ENCODE results near the gene BRF1. TPM values are rescaled to one million over a fixed set of nuclear protein-coding genes. Genes with fewer than 3 reads are reported as not detected.

Gene BRF1
- total RNA-seq, 1 donor from 2014 or later = 46.6 TPM

GRCh38 chr14:105220699-105221597 is 79.9 kb downstream of the BRF1 start:
- peaks cover 25% of the 10 kb centered on the region for H3K36me3 Mint-ChIP-seq (ENCODE audit: low read depth)
- DNase-seq = no peak
- H3K4me3 Mint-ChIP-seq = no peak overlapping the region
- H3K4me1 Mint-ChIP-seq = no peaks in the 10 kb centered on the region
- no peaks in the 10 kb centered on the region for H3K27me3 Mint-ChIP-seq
- intact Hi-C loops (cut with micrococcal nuclease) = no loop called here
- H3K27ac Mint-ChIP-seq = no peak overlapping the region
- H3K9me3 Mint-ChIP-seq = no peaks in the 10 kb centered on the region

GRCh38 chr14:105219753-105220152 is 81.0 kb downstream of the BRF1 start:
- intact Hi-C loops (cut with micrococcal nuclease) = no loop called here
- DNase-seq = no peak
- H3K9me3 Mint-ChIP-seq = no peaks in the 10 kb centered on the region
- H3K4me1 Mint-ChIP-seq = no peaks in the 10 kb centered on the region
- H3K27ac Mint-ChIP-seq = no peak overlapping the region
- no peaks in the 10 kb centered on the region for H3K27me3 Mint-ChIP-seq
- H3K4me3 Mint-ChIP-seq = no peak overlapping the region
- peaks cover 31% of the 10 kb centered on the region for H3K36me3 Mint-ChIP-seq (ENCODE audit: low read depth)

DNA sequence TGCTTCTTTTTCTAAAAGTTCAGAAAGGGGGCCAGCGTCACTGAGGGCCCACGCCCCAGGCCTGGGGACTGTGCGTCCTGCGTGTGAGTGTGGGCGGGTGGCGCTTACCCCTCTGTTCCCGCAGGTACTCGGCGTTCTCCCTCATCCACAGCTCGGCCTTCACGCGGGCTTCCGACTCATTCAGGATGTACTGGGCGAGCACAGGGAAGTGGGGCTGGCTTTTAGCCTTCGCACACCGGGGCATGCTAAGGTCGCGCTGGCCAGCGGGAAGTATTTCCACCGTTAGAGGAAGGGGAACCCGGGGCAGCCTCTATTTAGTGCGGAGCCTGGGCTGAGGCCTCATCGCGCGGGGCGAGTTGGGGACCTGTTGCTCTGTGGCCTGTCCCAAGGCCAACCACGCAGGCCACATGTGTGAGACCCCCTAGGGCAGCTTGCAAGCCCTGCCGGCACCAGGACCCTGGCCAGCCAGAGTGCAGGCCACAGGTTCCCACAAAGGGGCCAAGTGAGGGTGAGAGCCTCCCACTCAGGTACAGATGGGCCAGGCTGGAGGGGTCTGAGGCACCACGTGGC is 81.7 kb downstream of the BRF1 start:
- H3K4me3 Mint-ChIP-seq = no peak overlapping the region
- no peak overlapping the region for H3K27ac Mint-ChIP-seq
- H3K4me1 Mint-ChIP-seq = no peaks in the 10 kb centered on the region
- peaks cover 31% of the 10 kb centered on the region for H3K36me3 Mint-ChIP-seq (ENCODE audit: low read depth)
- no peaks in the 10 kb centered on the region for H3K9me3 Mint-ChIP-seq
- intact Hi-C loops (cut with micrococcal nuclease) = no loop called here
- no peaks in the 10 kb centered on the region for H3K27me3 Mint-ChIP-seq
- DNase-seq = no peak

DNA sequence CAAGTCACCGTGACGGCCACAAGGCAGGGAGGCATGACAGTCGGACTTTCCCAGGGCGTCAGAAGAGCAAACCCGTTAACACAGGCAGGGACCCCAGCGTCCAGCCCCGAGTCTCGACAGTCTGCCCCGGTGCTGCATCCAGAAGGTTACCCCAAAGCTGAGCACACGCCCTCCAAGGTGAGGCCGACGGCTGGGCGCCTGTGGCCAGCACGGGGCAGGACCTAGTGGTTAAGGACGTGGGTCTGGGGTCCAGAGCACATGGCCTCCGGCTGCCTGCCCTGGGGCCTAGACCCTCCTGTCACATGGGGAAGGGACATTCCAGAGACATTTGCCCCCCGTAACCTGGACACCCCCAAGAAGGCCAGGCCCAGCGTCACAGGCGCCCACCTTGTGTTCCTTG is 82.2 kb downstream of the BRF1 start:
- no peaks in the 10 kb centered on the region for H3K9me3 Mint-ChIP-seq
- no peak for DNase-seq
- no peak overlapping the region for H3K4me3 Mint-ChIP-seq
- no peaks in the 10 kb centered on the region for H3K27me3 Mint-ChIP-seq
- H3K4me1 Mint-ChIP-seq = no peaks in the 10 kb centered on the region
- H3K27ac Mint-ChIP-seq = no peak overlapping the region
- peaks cover 28% of the 10 kb centered on the region for H3K36me3 Mint-ChIP-seq (ENCODE audit: low read depth)
- intact Hi-C loops (cut with micrococcal nuclease) = no loop called here

GRCh38 chr14:105217774-105218173 is 83.0 kb downstream of the BRF1 start:
- Mint-ChIP-seq H3K4me1 (no peaks in the 10 kb centered on the region), H3K9me3 (no peaks in the 10 kb centered on the region), H3K27ac (no peak overlapping the region), H3K4me3 (no peak overlapping the region), H3K27me3 (no peaks in the 10 kb centered on the region), H3K36me3 (ENCODE audit: low read depth) (peaks cover 23% of the 10 kb centered on the region)
- DNase-seq = no peak
- intact Hi-C loops (cut with micrococcal nuclease) = no loop called here

GRCh38 chr14:105216490-105217247 is 84.1 kb downstream of the BRF1 start:
- Mint-ChIP-seq H3K4me1 (no peaks in the 10 kb centered on the region), H3K9me3 (no peaks in the 10 kb centered on the region), H3K27ac (no peak overlapping the region), H3K27me3 (no peaks in the 10 kb centered on the region), H3K36me3 (ENCODE audit: low read depth) (peaks cover 19% of the 10 kb centered on the region), H3K4me3 (no peak overlapping the region)
- intact Hi-C loops (cut with micrococcal nuclease) = no loop called here
- no peak for DNase-seq

GRCh38 chr14:105215602-105216001 is 85.2 kb downstream of the BRF1 start:
- Mint-ChIP-seq H3K4me3 (no peak overlapping the region), H3K4me1 (no peaks in the 10 kb centered on the region), H3K27ac (no peak overlapping the region), H3K9me3 (no peaks in the 10 kb centered on the region), H3K27me3 (no peaks in the 10 kb centered on the region), H3K36me3 (ENCODE audit: low read depth) (peaks cover 19% of the 10 kb centered on the region)
- DNase-seq = no peak
- intact Hi-C loops (cut with micrococcal nuclease) = no loop called here

DNA sequence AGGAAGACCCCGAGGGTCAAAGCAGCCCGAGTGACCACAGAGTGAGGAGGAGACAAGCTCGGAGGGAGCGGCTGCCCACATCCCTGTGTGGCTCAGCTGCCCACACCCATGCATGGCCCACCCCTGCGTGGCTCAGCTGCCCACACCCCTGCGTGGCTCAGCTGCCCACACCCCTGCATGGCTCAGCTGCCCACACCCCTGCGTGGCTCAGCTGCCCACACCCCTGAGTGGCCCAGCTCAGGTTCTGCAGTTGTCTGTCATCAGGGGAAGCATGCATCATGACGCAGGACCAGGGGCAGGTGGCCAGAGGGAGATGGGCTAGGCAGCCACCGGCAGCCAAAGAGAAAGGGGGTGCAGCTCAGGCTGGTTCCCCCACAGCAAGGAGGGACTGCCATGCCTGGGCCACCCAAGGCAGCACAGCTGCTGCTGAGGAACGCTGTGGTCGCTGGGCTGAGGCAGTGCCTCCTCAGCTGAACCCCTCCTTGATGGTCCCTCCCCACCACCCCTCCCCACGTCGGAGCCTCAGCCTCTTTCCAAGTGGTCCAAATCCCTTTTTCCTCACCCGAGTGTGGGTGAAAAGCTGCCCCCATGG is 86.4 kb downstream of the BRF1 start:
- H3K27me3 Mint-ChIP-seq = no peaks in the 10 kb centered on the region
- no peaks in the 10 kb centered on the region for H3K9me3 Mint-ChIP-seq
- no peaks in the 10 kb centered on the region for H3K4me1 Mint-ChIP-seq
- H3K27ac Mint-ChIP-seq = no peak overlapping the region
- H3K4me3 Mint-ChIP-seq = no peak overlapping the region
- H3K36me3 Mint-ChIP-seq (ENCODE audit: low read depth) = peaks cover 19% of the 10 kb centered on the region
- no peak for DNase-seq
- intact Hi-C loops (cut with micrococcal nuclease) = no loop called here

- Mint-ChIP-seq H3K9me3 (no peaks in the 10 kb centered on the region), H3K27me3 (no peaks in the 10 kb centered on the region), H3K27ac (no peak overlapping the region), H3K4me1 (no peaks in the 10 kb centered on the region), H3K4me3 (no peak overlapping the region), H3K36me3 (ENCODE audit: low read depth) (peaks cover 15% of the 10 kb centered on the region)
- intact Hi-C loops (cut with micrococcal nuclease) = no loop called here
- no peak for DNase-seq
Measured at GRCh38 chr14:105213361-105213760, 87.4 kb downstream of the BRF1 start.

DNA sequence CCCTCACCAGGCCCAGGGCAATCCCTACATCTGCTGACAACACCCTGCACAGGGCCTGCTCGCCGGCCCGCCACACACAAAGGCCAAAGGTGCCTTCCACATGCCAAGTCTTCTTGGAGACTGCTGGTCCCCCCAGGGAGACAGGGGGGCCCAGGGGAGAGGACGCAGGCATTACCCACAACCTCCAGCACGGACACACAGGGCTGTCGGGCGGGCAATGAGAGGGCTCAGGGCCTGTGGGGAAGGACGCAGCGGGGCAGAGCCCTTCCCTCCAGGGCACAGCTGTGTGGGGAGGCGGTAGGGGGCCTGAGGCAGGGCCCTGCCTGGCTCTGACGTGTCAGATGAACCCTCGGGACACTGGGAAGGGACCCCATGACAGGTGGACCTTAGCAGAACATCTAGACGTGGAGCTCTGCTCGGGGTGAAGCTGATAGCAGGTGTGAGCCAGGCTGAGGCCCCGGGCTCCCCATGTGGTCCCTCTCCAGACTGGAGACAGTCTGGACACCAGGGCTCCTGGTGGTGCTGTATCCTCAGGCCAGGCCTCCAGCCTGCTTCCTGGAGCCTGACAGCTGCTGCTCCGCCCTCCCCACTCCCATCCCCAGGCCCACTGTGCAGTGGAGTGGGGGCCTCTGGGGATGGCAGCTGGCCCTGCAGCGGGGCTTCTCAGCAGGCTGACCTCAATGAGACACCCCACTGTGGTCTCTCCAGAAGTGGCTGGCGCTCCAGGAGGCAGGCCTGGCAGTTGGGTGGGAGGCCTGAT is 88.1 kb downstream of the BRF1 start:
- H3K4me1 Mint-ChIP-seq = no peaks in the 10 kb centered on the region
- no peak overlapping the region for H3K27ac Mint-ChIP-seq
- DNase-seq = no peak
- no peaks in the 10 kb centered on the region for H3K27me3 Mint-ChIP-seq
- peaks cover 13% of the 10 kb centered on the region for H3K36me3 Mint-ChIP-seq (ENCODE audit: low read depth)
- no peak overlapping the region for H3K4me3 Mint-ChIP-seq
- no peaks in the 10 kb centered on the region for H3K9me3 Mint-ChIP-seq
- intact Hi-C loops (cut with micrococcal nuclease) = no loop called here

DNA sequence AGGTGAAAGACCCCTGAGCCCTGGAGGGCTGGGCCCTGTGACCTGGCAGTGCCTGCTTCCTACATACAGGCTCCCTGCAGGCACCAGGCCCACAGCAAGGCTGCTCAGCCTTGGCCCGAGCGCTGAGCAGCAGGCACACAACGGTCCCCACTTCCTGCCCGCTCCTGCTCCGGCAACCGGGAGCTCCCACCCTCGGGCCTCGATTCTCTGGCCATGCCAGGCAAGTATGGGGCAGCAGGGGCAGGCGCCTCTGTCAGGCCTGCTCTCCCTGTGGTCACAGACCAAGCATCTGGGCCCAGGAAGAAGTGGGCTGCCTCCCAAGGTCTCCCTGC is 89.1 kb downstream of the BRF1 start:
- intact Hi-C loops (cut with micrococcal nuclease) = no loop called here
- peaks cover 11% of the 10 kb centered on the region for H3K36me3 Mint-ChIP-seq (ENCODE audit: low read depth)
- H3K9me3 Mint-ChIP-seq = no peaks in the 10 kb centered on the region
- H3K4me3 Mint-ChIP-seq = no peak overlapping the region
- H3K4me1 Mint-ChIP-seq = no peaks in the 10 kb centered on the region
- no peaks in the 10 kb centered on the region for H3K27me3 Mint-ChIP-seq
- no peak overlapping the region for H3K27ac Mint-ChIP-seq
- no peak for DNase-seq

DNA sequence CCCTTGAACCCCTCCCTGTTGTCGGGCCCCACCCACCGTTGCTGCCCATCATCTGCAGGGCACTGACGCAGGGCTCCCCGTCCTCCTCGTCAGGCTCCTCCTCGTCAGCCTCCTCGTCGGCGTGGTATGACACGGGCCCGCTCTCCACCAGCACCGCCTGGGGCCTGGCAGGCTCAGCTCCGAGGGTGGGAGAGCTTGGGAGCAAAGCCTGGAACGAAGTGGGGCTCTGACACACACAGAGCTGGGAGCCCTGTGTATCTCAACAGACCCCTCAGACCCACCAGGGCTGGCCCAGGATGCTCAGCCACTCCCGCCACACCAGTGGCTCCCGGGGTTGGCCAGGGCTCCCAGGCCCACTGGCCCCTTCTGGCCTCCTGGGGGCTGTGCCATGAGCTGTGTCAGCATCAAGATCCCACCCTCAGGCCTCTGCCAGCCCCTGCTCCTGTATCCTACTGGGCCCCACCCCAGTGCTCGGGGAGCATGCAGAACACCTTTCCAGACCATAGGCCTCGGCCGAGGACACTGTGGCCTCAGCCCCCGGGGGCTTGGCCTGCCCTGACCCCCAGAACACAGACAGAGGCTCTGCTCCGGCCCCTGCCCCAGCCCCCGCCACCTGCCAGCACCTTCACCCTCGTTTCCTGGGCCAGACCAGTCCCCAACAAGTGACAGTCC is 89.6 kb downstream of the BRF1 start:
- no peaks in the 10 kb centered on the region for H3K27me3 Mint-ChIP-seq
- no peak overlapping the region for H3K4me3 Mint-ChIP-seq
- no peak for DNase-seq
- no peaks in the 10 kb centered on the region for H3K4me1 Mint-ChIP-seq
- no peaks in the 10 kb centered on the region for H3K9me3 Mint-ChIP-seq
- peaks cover 11% of the 10 kb centered on the region for H3K36me3 Mint-ChIP-seq (ENCODE audit: low read depth)
- no peak overlapping the region for H3K27ac Mint-ChIP-seq
- intact Hi-C loops (cut with micrococcal nuclease) = no loop called here

Measured in activated CD4-positive, alpha-beta T cell treated with anti-CD3 and anti-CD28 coated beads, Interleukin-2, amount 10 ng/mL, durations not matched to agents 24 days and 14 days (primary cell).